GM21737 (cell line): ENCODE results near the gene MC2R.
"Not testable (repeated sequence)": the region's sequence is repeated elsewhere in the genome, so short reads cannot be mapped to it uniquely, and the experiment has no call there.

Experiments used
- ATAC-seq: cut with Tn5 transposase; IDR thresholded peaks from one replicate; pipeline ENCODE4 v1.9.1; 2021; ENCODE audit warnings: mild to moderate bottlenecking, moderate library complexity; ENCODE audit not compliant: unreplicated experiment

MC2R gene

GRCh38 chr18:13894531-13894930, 20.8 kb downstream of the MC2R start:
- ATAC-seq: no peak

- peak; percentile 95 for ATAC-seq
Measured at GRCh38 chr18:13893418-13893760, 21.9 kb downstream of the MC2R start.

DNA sequence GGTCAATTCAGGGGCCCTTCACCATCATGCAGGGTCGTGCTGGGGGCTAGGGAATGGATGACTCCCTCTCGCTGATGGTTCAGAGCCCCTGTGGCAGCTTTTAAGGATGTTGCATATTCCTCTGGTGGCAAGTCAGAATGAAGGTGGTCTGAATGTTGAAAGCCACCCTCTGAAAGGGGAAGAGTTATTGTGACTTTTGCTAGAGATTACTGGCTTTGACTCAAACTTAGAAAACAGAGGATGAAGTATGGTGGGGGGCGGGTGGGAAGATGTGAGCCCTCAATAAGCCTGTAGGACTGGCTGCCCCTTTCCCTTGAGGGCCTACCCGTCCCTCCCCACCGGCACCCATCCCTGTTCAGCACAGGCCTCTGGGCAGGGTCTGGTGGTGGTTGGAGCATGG, 23.2 kb downstream of the MC2R start:
- ATAC-seq: no peak

- no peak for ATAC-seq
Measured at GRCh38 chr18:13890761-13891361, 24.5 kb downstream of the MC2R start.

DNA sequence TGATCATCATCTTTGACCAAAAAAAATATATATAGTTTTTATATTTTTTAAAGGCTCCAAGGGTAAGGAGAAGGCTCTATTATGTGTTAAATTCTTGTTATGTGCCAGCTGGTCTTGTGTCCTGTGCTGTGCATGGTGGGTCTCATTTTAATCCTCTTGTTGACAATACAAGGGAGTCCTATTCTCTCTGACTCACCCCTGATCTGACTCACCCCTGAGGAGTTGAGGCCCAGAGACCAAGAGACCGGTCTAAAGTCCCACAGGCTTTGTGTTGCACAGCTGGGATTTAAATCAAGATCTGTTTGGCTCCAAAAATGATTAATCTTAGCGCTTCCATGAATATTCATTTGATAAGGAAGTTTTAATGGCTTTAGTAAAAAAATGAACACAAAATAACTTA, 25.7 kb downstream of the MC2R start:
- ATAC-seq: no peak

DNA sequence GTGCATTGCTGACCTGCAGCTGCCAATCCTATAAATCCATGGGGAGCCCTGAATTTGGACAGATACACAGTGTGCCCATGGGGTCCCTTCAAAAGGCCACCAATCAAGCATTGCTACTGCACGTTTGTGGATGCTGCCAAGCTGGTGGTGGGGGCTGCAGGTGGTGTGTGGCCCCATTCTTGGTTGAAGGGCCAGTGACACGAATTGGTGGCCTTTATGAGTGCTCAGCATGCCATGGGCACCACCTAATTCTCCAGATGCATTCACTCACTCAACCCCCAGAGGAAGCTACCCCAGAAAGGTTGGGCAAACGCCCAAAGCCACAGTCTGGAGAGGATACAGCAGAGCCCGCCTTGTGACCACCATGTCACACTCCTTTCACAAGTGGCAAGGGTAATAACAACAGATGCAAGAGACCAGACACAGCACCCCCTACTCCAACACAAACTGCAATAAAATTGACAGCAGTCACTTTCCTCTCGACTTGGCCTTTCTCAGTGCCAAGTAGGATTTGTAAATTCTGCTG, 27.1 kb downstream of the MC2R start:
- no peak for ATAC-seq

DNA sequence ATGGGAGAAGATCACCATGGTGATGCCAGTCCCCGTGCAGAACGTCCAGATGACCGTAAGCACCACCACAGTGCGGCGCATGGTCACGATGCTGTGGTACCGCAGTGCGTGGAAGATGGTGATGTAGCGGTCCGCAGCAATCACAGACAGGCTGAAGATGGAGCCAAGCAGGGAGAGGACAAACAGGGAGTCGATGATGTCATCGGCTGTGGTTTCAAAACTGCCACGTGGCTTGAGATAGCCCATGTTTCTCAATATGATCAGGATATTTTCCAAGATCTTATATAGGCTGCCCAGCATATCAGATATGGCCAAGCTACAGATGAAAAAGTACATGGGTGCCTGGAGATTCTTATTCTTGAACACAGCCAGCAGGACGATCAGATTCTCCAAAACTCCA, 30.3 kb downstream of the MC2R start:
- no peak for ATAC-seq

- ATAC-seq: no peak
Measured at GRCh38 chr18:13879937-13880336, 35.4 kb downstream of the MC2R start.

DNA sequence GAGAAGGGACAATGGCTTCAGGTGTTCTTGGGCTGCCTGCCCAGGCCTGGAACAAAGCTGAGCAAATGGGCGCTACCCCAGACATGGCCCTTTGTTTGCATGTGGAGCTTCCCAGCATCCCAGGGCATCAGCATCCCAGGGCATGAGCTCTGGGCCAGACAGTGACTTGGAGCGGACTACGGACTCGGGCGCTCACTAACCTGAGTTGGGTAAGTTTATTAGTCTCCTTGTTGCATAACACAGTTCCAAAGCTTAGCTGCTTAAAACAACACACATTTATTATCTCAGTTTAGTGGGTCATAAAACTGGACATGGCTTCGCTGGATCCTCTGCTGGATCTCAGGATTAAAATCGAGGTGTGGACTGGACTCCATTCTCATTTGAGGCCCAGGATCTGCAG, 35.8 kb downstream of the MC2R start:
- ATAC-seq: no peak

DNA sequence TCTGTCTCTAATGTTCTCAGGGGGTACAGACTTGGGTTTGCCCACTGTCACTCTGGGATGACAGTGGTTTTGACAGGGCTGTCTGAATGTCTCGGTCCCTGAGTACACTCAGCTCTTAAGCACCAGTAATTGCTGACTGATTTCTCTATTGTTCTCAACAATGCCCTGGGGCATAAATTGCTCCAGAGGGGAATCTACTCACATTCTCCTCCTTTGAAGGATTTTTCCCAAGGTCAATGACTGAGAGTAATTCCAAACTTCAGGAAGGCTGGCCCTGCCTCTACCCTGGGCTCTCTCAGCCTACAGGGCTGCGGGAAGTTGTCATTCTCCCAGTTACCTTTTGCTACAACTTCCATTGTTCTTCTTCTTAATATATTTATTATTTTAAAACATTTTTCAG, 36.5 kb downstream of the MC2R start:
- no peak for ATAC-seq

GRCh38 chr18:13877157-13877556, 38.2 kb downstream of the MC2R start:
- ATAC-seq: no peak

DNA sequence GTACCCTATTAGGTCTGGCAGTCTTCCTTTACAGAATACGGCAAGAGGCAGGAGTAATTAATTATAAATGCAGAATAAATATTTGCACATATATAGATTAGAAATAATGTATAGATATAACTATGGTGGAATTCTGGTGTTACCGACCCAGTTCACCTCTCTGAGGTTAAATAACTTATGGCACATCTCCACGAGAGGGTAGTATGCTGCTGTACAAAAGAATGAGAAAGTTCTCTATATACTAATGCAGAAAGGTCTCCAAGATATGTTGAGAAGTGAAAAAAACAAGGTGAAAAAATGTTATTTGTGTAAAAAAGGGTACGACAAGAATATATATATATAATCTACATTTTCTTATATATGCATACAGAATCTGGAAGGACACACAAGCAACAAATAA, 40.8 kb downstream of the MC2R start:
- no peak for ATAC-seq

DNA sequence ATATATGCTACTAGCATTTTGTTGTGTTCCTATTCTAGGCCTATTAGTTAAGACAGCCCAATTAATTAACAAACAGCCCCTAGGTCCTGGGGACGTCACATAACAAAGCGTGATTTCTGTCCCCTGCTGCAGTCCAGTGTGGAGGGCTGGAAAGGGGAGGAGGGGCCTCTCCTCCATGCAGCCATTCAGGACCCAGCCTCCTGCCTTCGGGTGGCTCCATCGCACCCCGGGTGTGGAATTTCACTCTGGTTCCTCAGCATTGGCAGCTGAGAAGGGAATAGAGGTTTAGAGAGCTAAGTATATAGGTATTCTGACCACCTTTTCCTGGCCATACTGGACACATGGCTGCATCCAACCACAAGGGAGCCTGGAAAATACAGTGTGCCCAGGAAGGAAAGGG, 42.4 kb downstream of the MC2R start:
- ATAC-seq: no peak

DNA sequence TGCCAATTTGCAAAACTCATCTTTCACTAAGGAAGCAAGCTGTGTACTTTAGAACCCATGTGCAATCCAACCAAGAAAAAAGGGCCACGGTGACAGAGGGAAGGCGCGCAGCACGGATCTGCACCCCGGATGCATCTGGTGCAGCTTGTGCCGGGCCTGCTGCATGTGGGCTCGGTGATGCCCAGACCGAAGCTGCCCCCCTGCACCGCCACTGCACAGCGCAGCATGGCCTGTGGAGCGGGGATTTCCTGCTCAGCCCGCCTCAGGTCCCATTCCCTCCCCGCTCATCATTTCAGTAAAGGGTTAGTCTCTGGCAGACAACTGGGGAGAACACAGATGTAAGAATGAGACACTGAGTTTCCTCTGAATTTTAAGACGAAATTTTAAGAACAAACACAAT, 43.0 kb downstream of the MC2R start:
- ATAC-seq: no peak

- ATAC-seq: no peak
Measured at GRCh38 chr18:13871701-13872100, 43.6 kb downstream of the MC2R start.

DNA sequence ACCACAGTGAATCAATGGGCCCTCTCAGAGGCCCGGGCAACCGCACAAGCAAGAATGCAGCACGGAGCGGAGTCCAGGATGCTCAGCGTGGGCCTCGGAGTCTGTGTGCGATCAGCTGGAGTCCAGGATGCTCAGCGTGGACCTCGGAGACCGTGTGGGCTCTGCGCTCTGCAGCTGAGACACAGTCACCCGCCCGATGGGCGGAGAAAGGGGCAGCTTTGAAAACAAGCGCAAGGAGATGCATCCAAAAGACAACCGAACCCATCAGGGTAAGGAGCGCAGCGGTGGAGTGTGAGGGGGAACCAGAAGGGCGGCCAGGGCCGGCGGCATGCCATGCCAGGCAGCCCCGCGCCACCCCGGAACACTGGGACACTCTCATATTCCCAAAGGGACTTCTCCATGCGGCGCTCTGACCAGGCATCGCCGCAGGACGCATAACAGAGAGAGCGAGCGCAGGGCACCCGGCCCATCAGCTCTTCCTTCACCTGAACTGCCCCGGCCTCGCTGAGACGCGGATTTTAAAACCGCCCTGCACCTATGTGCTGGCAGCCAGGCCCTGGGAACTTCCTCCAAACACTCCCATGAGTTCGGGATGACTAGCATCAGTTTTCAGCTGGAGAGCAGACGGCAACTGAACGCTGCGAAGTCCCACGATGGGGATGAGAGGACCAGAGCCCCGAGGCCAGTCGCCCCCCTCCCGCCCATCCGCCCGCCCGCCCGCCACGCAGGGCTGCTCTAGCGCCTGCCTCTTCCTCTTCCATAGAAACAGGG, 46.6 kb downstream of the MC2R start:
- no peak for ATAC-seq

GRCh38 chr18:13862898-13863297, 52.4 kb downstream of the MC2R start:
- not testable (repeated sequence) for ATAC-seq

DNA sequence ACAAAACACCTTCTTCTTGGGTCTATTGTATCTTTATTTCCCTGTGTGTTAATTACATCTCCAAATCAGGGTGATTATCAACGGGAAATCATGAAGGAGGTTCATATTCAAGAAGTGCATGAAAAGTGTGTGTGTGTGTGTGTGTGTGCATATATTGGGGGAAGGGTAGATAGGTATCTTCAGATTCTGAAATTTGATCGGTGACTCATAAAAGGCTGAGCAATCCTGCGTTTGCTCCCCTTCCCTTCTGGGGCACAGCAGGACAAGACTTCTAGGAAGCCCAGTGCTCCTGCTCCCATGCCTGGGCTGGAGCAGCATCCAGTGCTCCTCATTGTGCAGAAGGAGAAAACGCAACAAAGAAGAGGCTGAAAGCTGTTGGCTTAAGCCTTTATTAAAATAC, 65.5 kb downstream of the MC2R start:
- ATAC-seq: no peak

GRCh38 chr18:13836559-13836958, 78.8 kb downstream of the MC2R start:
- no peak for ATAC-seq

GRCh38 chr18:13835202-13835601, 80.1 kb downstream of the MC2R start:
- ATAC-seq: no peak

DNA sequence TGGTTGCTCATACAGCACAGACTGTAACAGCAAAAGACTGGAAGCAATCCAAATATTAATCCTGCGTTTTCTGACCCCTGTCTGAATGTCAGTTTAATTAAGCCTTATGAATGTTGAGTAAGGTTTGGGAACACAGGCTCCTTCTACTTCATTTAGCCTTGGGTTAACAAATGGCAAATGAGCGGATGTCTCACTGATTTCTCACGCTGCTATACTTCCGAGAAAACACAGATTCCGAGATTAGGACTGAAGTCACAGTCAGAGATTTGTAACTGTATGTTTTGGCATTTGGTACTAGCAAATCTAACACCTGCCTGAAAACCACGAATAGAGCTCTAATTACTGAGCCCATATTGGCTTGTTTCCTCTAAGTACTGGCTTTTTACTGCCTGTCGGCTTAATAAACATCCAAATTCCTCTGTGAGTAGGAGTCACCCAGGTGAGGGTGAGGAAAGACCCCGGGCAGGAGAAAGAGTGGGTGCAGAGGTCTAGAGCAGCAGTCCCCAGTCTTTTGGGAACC, 80.8 kb downstream of the MC2R start:
- no peak for ATAC-seq
